ENCODE measurements around the gene APEX2.
"Not testable (repeated sequence)": the region's sequence is repeated elsewhere in the genome, so short reads cannot be mapped to it uniquely, and the experiment has no call there.

Gene APEX2

DNA sequence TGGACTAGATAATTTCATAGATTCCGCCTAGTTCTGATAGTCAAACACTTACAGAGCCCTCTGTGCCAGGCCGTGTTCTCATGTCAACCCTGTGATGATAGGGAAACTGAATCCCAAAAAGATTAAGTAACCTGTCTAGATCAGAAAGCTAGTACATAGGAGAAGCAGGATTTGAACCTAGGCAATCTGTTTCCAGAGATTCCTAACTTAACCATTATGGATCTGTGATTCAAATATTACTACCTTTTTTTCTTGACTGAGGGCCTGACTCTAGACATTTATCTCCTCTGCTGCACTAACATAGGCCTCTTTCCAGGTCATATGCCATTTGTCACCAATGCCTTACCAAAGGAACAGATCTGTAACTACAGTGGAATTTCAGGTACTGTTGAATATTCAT, 29.1 kb downstream of the APEX2 start:
- no peaks in the 10 kb centered on the region for H3K4me1 Mint-ChIP-seq (ENCODE audit: low read depth in 2 of 2)
- DNase-seq = no peak
- H3K27ac Mint-ChIP-seq = no peak overlapping the region
- no peak for ATAC-seq (replicated peaks)
- H3K4me3 Mint-ChIP-seq = no peak overlapping the region
- no peaks in the 10 kb centered on the region for H3K27me3 Mint-ChIP-seq
- no peaks in the 10 kb centered on the region for H3K36me3 Mint-ChIP-seq (ENCODE audit: insufficient read depth)
- H3K9me3 Mint-ChIP-seq = no peaks in the 10 kb centered on the region

DNA sequence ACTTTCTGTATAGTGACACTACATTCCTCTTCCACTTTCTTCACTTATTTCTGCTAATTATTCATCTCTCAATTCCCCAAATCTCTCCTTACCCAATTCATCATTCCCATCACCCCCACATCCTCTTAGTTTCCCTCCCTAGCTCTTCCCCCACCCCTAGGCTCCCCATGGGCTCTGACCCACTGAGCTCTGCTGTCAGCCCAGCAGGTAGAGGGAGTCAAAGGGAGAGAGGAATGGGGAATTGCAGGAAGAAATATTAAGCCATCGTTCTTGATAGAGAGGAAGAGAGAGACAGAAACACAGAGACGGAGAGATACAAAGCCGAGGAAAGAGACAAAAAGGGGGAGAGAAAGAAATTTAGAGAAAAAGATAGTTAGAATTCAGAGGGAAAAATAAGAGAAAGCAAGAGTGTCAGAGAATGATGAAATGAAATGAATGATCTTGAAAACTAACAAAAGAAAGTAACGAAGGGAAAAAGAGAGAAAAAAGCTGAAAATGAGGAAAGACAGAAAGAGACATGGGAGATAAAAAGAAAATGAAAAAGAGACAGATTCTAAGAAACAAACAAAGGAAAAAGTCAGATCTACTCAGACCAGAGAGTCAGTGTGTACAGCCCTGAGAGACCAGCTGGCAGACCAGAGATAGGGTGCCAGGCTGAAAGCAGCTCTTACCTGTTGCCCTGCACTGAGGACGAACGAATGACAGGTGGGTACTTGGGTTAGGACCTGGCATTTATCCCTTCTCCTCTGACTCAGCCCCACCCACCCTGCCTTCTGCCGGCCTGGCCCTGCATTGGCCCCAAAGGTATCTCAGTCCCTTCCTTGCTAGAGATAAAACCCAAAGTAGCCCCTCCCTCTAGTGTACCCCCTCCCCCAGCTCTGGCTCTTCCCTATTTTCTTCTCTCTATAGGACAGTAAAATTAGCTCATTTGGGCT, 30.4 kb downstream of the APEX2 start, which contains the start of gene ALAS2:
Gene ALAS2 (minus strand): TSS at position 707 of the 935 bp plus-strand sequence. CDS start 4,977 bp downstream, outside the sequence.
- no peak for DNase-seq
- Mint-ChIP-seq H3K27ac (peak within 1 kb of the TSS in 1 of 2 donors; percentile 84), H3K4me3 (no peak within 1 kb of the TSS), H3K36me3 (ENCODE audit: insufficient read depth) (no peaks in the 10 kb centered on the region), H3K4me1 (ENCODE audit: low read depth in 2 of 2) (no peaks in the 10 kb centered on the region), H3K9me3 (no peaks in the 10 kb centered on the region), H3K27me3 (no peaks in the 10 kb centered on the region)
- ATAC-seq (replicated peaks) = no peak

DNA sequence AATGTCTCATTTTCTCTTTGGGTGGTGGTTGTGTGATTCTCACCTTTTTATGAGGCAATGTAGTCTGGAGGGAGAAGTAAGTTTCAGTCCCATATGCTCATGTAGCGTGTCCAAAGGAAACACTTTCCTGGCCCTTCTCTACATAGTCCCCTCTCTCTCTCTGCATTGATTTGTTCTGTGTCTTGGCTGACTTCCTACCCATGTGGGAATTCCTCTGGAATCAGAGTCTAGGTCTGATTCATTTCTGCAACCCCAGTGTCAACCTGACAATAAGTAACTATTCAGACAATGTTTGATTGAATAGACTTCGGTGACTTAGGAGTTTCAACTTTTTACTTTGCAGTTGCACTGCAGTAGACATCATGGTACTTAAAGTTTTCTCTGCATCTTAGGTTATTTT, 33.3 kb downstream of the APEX2 start:
- no peaks in the 10 kb centered on the region for H3K9me3 Mint-ChIP-seq
- H3K36me3 Mint-ChIP-seq (ENCODE audit: insufficient read depth) = no peaks in the 10 kb centered on the region
- ATAC-seq (replicated peaks) (no peak), DNase-seq (no peak)
- no peak overlapping the region for H3K4me3 Mint-ChIP-seq
- H3K27me3 Mint-ChIP-seq = no peaks in the 10 kb centered on the region
- H3K4me1 Mint-ChIP-seq (ENCODE audit: low read depth in 2 of 2) = no peaks in the 10 kb centered on the region
- no peak overlapping the region for H3K27ac Mint-ChIP-seq

DNA sequence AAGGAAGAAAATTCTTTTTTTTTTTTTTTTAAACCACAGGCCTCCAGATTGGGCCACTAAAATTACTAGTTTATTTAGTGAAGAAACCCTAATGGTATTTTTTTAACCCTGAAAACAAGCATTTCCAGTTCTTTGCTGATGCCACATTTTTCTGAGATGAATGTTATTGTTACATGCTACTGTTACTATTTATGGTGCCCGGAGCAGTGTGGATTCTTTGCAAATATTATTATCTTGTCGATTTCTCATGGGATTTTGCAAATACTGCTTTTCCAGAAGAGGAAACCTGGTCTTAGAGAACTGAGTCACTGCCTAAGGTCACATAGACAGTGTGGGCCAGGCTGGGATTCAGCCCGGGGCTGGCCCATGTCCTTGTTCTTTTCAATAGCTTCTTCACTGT, 39.3 kb downstream of the APEX2 start:
- Mint-ChIP-seq H3K4me1 (ENCODE audit: low read depth in 2 of 2) (no peaks in the 10 kb centered on the region), H3K27ac (no peak overlapping the region), H3K9me3 (no peaks in the 10 kb centered on the region), H3K4me3 (no peak overlapping the region), H3K27me3 (no peaks in the 10 kb centered on the region), H3K36me3 (ENCODE audit: insufficient read depth) (no peaks in the 10 kb centered on the region)
- no peak for ATAC-seq (replicated peaks)
- DNase-seq = no peak

DNA sequence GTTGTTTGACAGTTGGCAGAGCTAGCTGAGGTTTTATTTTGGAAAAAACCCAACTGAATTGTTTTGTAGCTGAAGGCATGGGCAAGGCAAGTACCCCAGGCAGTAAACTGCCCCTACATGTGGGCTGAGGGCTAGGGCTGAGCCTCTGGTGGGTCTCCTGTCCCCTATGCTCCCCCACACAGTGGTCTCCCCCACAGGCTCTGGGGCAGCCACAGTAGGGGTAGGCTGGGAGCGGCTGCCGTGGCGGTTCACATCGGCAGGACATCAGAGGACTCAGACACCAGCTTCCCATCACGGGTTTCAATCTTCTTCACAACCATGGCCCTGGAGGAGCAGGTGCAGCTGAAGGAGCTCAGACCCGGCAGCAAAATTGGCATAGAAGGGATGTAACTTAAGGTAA, 41.4 kb downstream of the APEX2 start:
- Mint-ChIP-seq H3K27me3 (no peaks in the 10 kb centered on the region), H3K36me3 (ENCODE audit: insufficient read depth) (no peaks in the 10 kb centered on the region), H3K9me3 (no peaks in the 10 kb centered on the region), H3K4me1 (ENCODE audit: low read depth in 2 of 2) (no peaks in the 10 kb centered on the region), H3K4me3 (no peak overlapping the region), H3K27ac (no peak overlapping the region)
- DNase-seq (no peak), ATAC-seq (replicated peaks) (no peak)

DNA sequence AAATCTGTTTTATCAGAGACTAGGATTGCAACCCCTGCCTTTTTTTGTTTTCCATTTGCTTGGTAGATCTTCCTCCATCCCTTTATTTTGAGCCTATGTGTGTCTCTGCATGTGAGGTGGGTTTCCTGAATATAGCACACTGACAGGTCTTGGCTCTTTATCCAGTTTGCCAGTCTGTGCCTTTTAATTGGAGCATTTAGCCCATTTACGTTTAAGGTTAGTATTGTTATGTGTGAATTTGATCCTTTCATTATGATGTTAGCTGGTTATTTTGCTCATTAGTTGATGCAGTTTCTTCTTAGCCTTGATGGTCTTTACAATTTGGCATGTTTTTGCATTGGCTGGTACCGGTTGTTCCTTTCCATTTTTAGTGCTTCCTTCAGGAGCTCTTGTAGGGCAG, 50.4 kb downstream of the APEX2 start:
- H3K27me3 Mint-ChIP-seq; H3K9me3 Mint-ChIP-seq; H3K27ac Mint-ChIP-seq; H3K4me1 Mint-ChIP-seq (ENCODE audit: low read depth in 2 of 2); DNase-seq; H3K36me3 Mint-ChIP-seq (ENCODE audit: insufficient read depth); H3K4me3 Mint-ChIP-seq; ATAC-seq (replicated peaks): not testable (repeated sequence)

DNA sequence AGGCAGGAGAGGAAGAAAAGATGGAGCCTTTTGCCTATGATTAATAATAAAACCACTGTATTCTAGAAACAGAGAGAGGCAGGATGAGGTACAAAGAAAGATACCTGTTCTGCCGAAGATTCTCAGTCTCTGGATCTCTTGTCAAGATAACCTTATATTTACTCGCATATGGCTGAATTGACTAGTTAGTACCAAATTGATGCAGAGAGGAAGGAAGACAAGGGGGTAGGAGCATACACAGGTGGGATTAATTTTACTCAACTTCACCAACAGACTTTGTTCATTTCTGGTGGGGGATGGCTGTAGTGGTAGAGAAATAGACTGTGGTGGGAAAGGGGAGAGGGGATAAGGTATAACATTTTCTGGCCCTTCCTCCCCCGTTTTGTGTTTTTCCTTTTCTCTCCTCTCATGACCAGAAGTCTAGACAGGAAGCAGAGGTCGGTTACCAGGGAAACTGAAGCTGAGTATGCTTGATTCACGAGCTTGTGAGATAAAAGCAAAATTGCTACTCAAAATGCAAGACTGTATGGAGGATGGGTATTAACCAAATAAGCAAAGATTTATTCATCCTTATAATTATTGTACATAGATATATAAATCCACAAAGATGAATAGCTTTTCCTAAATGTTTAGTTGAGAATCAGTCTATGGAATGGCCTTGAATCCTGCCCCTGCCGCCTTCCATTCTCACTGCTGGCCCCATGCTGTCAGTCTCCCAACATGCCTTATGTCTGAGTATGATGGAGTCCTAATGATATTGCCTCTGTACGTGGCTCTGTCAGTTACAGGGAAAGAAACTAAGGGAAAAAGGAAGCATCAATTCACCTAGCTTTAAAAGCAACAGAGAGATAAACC, 56.9 kb downstream of the APEX2 start:
- ATAC-seq (replicated peaks) = peak; percentile 87
- H3K36me3 Mint-ChIP-seq (ENCODE audit: insufficient read depth) = no peaks in the 10 kb centered on the region
- H3K9me3 Mint-ChIP-seq = no peaks in the 10 kb centered on the region
- H3K4me3 Mint-ChIP-seq = peak overlapping the region; percentile 80 to 81
- peak overlapping the region; percentile 85 to 92 for H3K27ac Mint-ChIP-seq
- peak; percentile 5 to 16 (median 15) for DNase-seq
- peaks cover 0 to 5% of the 10 kb centered on the region in 2 donors for H3K27me3 Mint-ChIP-seq
- peaks cover 10 to 15% of the 10 kb centered on the region in 2 donors for H3K4me1 Mint-ChIP-seq (ENCODE audit: low read depth in 2 of 2)

DNA sequence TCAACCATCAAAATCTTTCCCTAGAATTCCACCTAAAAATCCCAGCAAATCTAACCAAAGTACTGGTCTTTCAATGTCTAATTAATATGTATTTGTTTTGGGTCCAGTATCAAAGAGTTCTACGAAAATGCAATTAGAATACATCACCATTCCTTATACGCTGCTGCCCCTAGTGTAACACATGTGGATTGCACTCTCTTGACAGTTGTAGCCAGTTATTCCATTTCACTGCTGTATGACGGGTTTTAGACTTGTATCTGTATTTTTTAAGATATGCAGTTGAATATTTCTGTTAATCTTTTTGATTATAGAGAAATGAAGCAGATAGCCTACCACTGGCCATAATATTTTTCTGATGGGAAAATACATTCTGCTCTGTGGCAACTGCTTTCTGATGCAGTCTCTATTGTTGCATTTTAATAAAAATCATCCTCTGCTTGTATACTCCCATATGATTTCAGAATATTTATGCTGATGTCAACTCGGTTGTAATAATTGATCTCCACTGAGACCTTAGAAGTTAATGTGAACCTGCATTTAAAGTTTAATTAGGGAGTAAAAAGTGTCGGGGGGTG, 57.6 kb downstream of the APEX2 start:
- H3K4me3 Mint-ChIP-seq = peak overlapping the region; percentile 80 to 81
- no peaks in the 10 kb centered on the region for H3K36me3 Mint-ChIP-seq (ENCODE audit: insufficient read depth)
- H3K27me3 Mint-ChIP-seq = peaks cover 0 to 5% of the 10 kb centered on the region in 2 donors
- peak; percentile 15 to 31 (median 22) for DNase-seq
- peak; percentile 76 for ATAC-seq (replicated peaks)
- H3K9me3 Mint-ChIP-seq = no peaks in the 10 kb centered on the region
- H3K27ac Mint-ChIP-seq = peak overlapping the region; percentile 85 to 92
- H3K4me1 Mint-ChIP-seq (ENCODE audit: low read depth in 2 of 2) = peaks cover 10 to 15% of the 10 kb centered on the region in 2 donors

All from effector memory CD8-positive, alpha-beta T cell (primary cell).